Mesodermal cell (in vitro differentiated cells): ENCODE data around the gene LMAN2.

Experiments used
- H3K27ac ChIP-seq: 2 replicates; pipeline ENCODE4 v1.7.0; 2013; ENCODE audit warnings: mild to moderate bottlenecking, low read depth, low read length, moderate library complexity; ENCODE audit not compliant: severe bottlenecking
- H3K36me3 ChIP-seq: 2 replicates; pipeline ENCODE4 v1.7.1; 2013; ENCODE audit warnings: mild to moderate bottlenecking, low read length, moderate library complexity; ENCODE audit not compliant: control insufficient read depth, insufficient read depth
- H3K4me1 ChIP-seq: one replicate; pipeline ENCODE4 v1.7.1; 2013; ENCODE audit warnings: mild to moderate bottlenecking, low read length; ENCODE audit not compliant: insufficient read depth, control insufficient read depth, poor library complexity, severe bottlenecking
- H3K4me3 ChIP-seq: 2 replicates; pipeline ENCODE4 v1.7.0; 2013; ENCODE audit warnings: low read length, control low read depth, mild to moderate bottlenecking; ENCODE audit not compliant: insufficient read depth, poor library complexity, severe bottlenecking; ENCODE audit errors: extremely low read depth
- H3K9me3 ChIP-seq: 2 replicates; pipeline ENCODE4 v1.7.1; 2013; ENCODE audit warnings: mild to moderate bottlenecking, low read length, moderate library complexity; ENCODE audit not compliant: control insufficient read depth
- WGBS, 2 experiments: methylation state at CpG; one replicate each; pipeline ENCODE4 v1.1.5; 2013; ENCODE audit warnings: missing lambda C conversion rate in 2 of 2; ENCODE audit not compliant: insufficient coverage in 2 of 2; 5-methylcytosine and 5-hydroxymethylcytosine counted together

The LMAN2 gene

GRCh38 chr5:177369645-177370440, 18.4 kb upstream of the LMAN2 start:
- no peaks in the 10 kb centered on the region for H3K9me3 ChIP-seq
- H3K4me3 ChIP-seq: no peak overlapping the region
- peaks cover 16% of the 10 kb centered on the region for H3K4me1 ChIP-seq
- peaks cover 2% of the 10 kb centered on the region for H3K36me3 ChIP-seq
- 82 to 90% methylated on average over 11 of the region's 11 CpGs for WGBS, 2 experiments
- no peak overlapping the region for H3K27ac ChIP-seq

DNA sequence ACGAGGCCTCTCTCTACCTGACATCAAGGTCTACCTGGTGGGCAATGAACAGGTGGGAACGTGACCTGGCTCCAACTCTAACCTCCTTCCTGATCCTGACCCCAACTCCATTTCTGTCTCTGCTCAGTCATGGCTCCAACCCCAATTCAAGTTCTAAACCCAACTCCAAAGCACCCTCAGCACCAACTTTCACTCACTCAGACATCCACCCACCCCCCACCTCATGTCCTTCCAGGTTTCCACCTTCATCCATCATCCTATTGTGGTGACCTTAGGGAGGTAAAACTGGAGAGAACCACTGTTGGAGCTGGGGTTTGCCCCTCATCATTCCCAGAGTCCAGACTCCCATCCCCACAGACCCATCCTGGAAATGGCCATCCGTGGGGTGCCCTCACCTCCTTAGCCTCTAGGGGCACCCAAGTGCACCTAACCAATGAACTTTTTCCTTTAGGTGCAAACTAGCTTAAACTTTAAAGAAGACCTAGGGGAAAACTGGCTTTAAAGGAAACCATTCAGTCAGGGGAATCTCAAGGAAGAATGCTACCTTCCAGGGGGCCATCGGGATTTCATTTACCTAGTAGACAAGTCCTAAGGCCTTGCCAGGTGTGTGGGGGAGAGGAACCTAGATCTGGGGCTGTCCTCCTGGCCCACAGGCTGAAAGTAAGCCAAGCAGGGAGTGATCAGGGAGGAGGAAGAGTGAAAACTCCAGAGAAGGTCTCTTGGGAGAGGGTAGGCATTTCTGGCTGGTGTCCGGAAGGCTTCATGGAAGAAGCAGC, 17.6 kb upstream of the LMAN2 start:
- Histone ChIP-seq H3K4me1 (peaks cover 16% of the 10 kb centered on the region), H3K9me3 (no peaks in the 10 kb centered on the region), H3K4me3 (no peak overlapping the region), H3K36me3 (peaks cover 2% of the 10 kb centered on the region), H3K27ac (no peak overlapping the region)
- 93 to 95% methylated on average over 4 of the region's 5 CpGs for WGBS, 2 experiments

DNA sequence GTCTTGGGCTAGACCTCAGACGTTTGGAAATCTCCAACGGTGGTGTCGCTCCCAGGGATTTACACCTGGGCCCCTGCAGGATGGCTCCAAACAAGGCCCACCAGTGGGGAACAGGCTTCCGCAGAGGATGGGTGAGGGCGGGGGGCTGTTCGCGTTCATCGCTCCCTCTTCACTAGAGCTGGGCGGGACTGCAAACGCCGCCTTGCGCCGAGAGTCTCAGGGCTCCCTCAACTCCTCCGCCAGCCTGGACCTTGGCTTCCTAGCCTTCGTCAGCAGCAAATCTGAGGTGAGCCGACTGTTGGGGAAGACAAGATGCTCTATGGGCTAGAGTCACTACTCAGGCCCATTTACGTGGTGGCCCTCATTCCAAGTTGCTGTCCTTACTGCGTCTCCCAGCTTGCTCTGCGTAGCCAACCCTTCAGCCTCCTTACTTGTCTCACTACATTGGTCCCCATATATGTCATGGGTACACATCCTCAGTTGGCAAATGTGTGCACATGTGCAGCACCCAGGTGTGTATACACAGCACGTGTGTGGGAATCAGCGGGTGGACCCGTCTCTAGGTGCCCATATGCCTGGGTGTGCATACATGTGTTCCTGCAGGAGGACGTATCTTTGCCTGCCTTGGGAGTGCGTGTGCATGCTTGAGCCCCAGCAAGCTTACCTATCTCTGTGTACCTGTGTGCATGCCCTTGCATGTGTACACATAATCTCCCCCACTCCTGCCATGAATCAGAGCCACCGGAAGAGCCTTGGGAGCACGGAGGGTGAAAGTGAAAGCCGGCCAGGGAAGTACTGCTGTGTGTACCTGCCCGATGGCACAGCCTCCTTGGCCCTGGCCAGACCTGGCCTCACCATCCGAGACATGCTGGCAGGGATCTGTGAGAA, 16.8 kb upstream of the LMAN2 start:
- Histone ChIP-seq H3K9me3 (no peaks in the 10 kb centered on the region), H3K36me3 (peaks cover 2% of the 10 kb centered on the region), H3K4me1 (peaks cover 21% of the 10 kb centered on the region), H3K27ac (no peak overlapping the region), H3K4me3 (no peak overlapping the region)
- 94 to 95% methylated on average over 28 to 29 of the region's 29 CpGs for WGBS, 2 experiments

DNA sequence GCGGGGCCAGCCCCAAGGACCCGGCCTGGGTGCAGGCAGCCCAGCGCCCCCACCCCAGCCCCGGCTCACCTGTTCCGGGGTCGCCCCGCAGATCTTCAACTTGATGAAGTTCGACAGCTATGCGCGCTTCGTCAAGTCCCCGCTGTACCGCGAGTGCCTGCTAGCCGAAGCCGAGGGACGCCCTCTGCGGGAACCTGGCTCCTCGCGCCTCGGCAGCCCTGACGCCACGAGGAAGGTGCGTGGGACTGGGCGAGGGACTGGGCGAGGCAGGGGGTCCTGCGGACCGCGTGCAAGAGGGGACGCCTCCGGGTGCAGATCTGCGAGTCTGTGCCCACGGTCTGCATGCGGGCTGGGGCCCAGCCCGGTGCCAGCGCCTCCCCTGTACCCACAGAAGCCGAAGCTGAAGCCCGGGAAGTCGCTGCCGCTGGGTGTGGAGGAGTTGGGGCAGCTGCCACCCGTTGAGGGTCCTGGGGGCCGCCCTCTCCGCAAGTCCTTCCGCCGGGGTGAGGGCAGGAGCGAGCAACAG, 15.9 kb upstream of the LMAN2 start:
- no peak overlapping the region for H3K27ac ChIP-seq
- H3K4me3 ChIP-seq: peak overlapping the region; percentile 40
- 36 to 39% methylated on average over 35 to 40 of the region's 46 CpGs for WGBS, 2 experiments
- peaks cover 2% of the 10 kb centered on the region for H3K36me3 ChIP-seq
- H3K4me1 ChIP-seq: peaks cover 21% of the 10 kb centered on the region
- no peaks in the 10 kb centered on the region for H3K9me3 ChIP-seq

- WGBS, 2 experiments: 3 to 7% methylated on average over 20 to 23 of the region's 36 CpGs
- Histone ChIP-seq H3K4me3 (peak overlapping the region; percentile 40), H3K27ac (peak overlapping the region; percentile 89), H3K36me3 (no peaks in the 10 kb centered on the region), H3K9me3 (no peaks in the 10 kb centered on the region), H3K4me1 (peaks cover 19% of the 10 kb centered on the region)
Observed at GRCh38 chr5:177366528-177367322, 15.3 kb upstream of the LMAN2 start.

- Histone ChIP-seq H3K27ac (peak overlapping the region; percentile 89), H3K4me1 (peaks cover 16% of the 10 kb centered on the region), H3K4me3 (peak overlapping the region; percentile 40), H3K9me3 (no peaks in the 10 kb centered on the region), H3K36me3 (no peaks in the 10 kb centered on the region)
- 73 to 81% methylated on average over 9 of the region's 14 CpGs for WGBS, 2 experiments
Observed at GRCh38 chr5:177365845-177366527, 14.5 kb upstream of the LMAN2 start.

DNA sequence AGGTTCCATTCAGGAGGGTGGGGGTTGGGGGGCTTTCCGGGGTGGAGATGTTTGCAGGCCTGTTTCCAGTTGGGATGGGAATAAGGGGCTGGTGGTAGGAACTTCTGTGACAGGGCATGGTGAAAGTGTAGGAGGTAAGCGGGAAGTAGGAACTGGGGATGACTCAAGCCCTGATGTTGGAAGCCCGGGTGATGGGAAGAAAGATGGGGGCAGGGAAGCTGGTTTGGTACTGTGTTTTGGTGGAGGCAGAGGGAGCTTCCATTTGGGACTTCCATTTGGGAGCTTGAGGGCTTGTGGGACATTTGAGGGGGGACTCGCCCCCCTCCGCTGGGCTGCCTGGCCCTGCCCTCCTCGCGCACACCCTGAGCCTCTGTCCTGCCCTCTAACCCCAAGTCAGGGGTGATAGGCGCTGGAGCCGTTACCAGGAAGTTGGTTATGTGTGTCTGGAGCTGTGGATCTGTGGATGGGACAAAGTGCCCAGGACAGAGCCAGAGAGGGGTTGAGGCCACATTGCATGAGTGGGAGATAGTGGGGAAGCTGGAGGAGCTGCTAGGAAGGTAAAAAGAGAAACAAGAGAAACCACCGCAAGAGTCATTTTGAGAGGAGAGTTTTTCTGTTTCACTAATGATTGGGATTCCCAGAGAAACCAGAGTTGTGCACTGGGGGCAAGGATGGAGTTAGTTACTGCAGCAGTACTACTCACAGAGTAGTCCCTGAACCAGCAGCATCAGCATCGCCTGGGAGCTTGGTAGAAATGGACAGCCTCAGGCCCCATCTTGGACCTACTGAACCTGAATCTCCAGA, 12.9 kb upstream of the LMAN2 start:
- H3K4me3 ChIP-seq: no peak overlapping the region
- peaks cover 16% of the 10 kb centered on the region for H3K4me1 ChIP-seq
- H3K27ac ChIP-seq: no peak overlapping the region
- WGBS, 2 experiments: 76 to 83% methylated on average over 7 of the region's 11 CpGs
- no peaks in the 10 kb centered on the region for H3K9me3 ChIP-seq
- no peaks in the 10 kb centered on the region for H3K36me3 ChIP-seq

DNA sequence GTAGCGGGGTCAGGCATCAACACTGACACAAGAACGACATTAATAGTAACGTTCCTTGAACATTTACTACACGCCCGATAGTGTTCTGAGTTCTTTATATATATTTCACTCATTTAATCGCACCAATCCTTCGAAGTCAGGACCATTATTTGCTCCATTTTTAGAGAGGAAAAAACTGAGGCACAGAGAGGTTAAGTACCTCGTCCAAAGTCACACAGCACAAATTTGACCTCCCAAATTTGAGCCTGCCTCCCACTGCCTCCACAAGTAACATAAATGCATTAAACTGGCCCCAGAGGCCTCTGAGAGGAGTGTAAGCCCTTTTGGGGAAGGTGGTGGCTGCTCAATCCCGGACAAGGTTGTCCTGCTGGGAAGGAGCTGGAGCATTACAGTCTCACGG, 12.1 kb upstream of the LMAN2 start:
- 100% methylated on average over 1 of the region's 10 CpGs; no CpG with 5 or more reads in 1 of the 2 experiments for WGBS, 2 experiments
- H3K9me3 ChIP-seq: no peaks in the 10 kb centered on the region
- peak overlapping the region; percentile 27 for H3K4me3 ChIP-seq
- no peaks in the 10 kb centered on the region for H3K36me3 ChIP-seq
- H3K27ac ChIP-seq: no peak overlapping the region
- peaks cover 16% of the 10 kb centered on the region for H3K4me1 ChIP-seq
